Lower lobe of right lung (tissue), 2 donors: ENCODE measurements around the gene URM1. TPM values are rescaled to one million over a fixed set of nuclear protein-coding genes. Genes with fewer than 3 reads are reported as not detected.

Experiments used
- ATAC-seq, 2 donors: fragments of 200-7000 bp; cut with Tn5 transposase; one replicate each; pipeline ENCODE4 v1.9.1; 2020 to 2022; ENCODE audit warnings: mild to moderate bottlenecking in 2 of 2, moderate library complexity in 2 of 2
- DNase-seq: peaks from one replicate; pipeline ENCODE4 v3.0.0-alpha.2; 2020
- H3K27ac ChIP-seq: fragments of 200-600 bp; one replicate; pipeline ENCODE4 v1.8.0; 2022
- H3K27me3 ChIP-seq: fragments of 200-600 bp; one replicate; pipeline ENCODE4 v1.8.0; 2022; ENCODE audit warnings: low read depth
- H3K36me3 ChIP-seq: fragments of 200-600 bp; one replicate; pipeline ENCODE4 v1.8.0; 2022; ENCODE audit warnings: mild to moderate bottlenecking
- H3K4me1 ChIP-seq: fragments of 200-600 bp; one replicate; pipeline ENCODE4 v1.8.0; 2022
- H3K4me3 ChIP-seq: fragments of 200-600 bp; one replicate; pipeline ENCODE4 v1.8.0; 2022; ENCODE audit warnings: mild to moderate bottlenecking
- H3K9me3 ChIP-seq: fragments of 200-600 bp; one replicate; pipeline ENCODE4 v1.8.0; 2022
- CTCF ChIP-seq: fragments of 200-600 bp; IDR thresholded peaks from one replicate; pipeline ENCODE4 v1.8.0; 2022; ENCODE audit warnings: antibody characterized with exemption, mild to moderate bottlenecking
- intact Hi-C: fragments of 100-400 bp; cut with DNase I; formaldehyde crosslinking; loops from one replicate; pipeline ENCODE4 v1.11.0; 2022
- total RNA-seq: library from RNA; stranded (reverse); fragmentation: NEBNext Ultra II Directional; extraction: Animal tissue kit (Norgen Biotek cat#: 25700); gene quantifications from one replicate; pipeline ENCODE4 v1.2.1, GENCODE V29; 2021
- donor health status: DM: no; HTN: yes; CAD: no; lungs with severe emphysema.

Gene URM1
- total RNA-seq, 1 donor from 2014 or later, result 49.0 TPM

GRCh38 chr9:128372784-128373183 lies 1.6 kb downstream of the URM1 start:
- no peak for TF ChIP-seq CTCF
- no peak overlapping the region for H3K27ac ChIP-seq
- intact Hi-C loops, result no loop called here
- H3K36me3 ChIP-seq, result peaks cover 21% of the 10 kb centered on the region
- H3K4me3 ChIP-seq, result no peak overlapping the region
- H3K4me1 ChIP-seq, result peaks cover 21% of the 10 kb centered on the region
- no peak for DNase-seq
- ATAC-seq, result no peak
- no peaks in the 10 kb centered on the region for H3K9me3 ChIP-seq
- no peaks in the 10 kb centered on the region for H3K27me3 ChIP-seq

- ATAC-seq, result no peak
- TF ChIP-seq CTCF, result no peak
- Histone ChIP-seq H3K4me1 (peaks cover 21% of the 10 kb centered on the region), H3K36me3 (peaks cover 36% of the 10 kb centered on the region), H3K9me3 (no peaks in the 10 kb centered on the region), H3K27ac (no peak overlapping the region), H3K4me3 (no peak overlapping the region), H3K27me3 (no peaks in the 10 kb centered on the region)
- intact Hi-C loops, result no loop called here
- no peak for DNase-seq
Measured at GRCh38 chr9:128374221-128374675, 3.1 kb downstream of the URM1 start.

- peaks cover 15% of the 10 kb centered on the region for H3K4me1 ChIP-seq
- peaks cover 49% of the 10 kb centered on the region for H3K36me3 ChIP-seq
Measured at GRCh38 chr9:128375865-128376264, 4.7 kb downstream of the URM1 start.

GRCh38 chr9:128382261-128382660 lies 11.1 kb downstream of the URM1 start:
- intact Hi-C loops, result no loop called here
- Histone ChIP-seq H3K4me1 (no peaks in the 10 kb centered on the region), H3K27ac (no peak overlapping the region), H3K27me3 (no peaks in the 10 kb centered on the region), H3K36me3 (peaks cover 82% of the 10 kb centered on the region), H3K4me3 (no peak overlapping the region), H3K9me3 (no peaks in the 10 kb centered on the region)
- ATAC-seq (no peak), DNase-seq (no peak)
- no peak for TF ChIP-seq CTCF

More at GRCh38 chr9:128375865-128376264, 4.7 kb downstream of the URM1 start:
- no peak for TF ChIP-seq CTCF
- DNase-seq (no peak), ATAC-seq (no peak)
- no peaks in the 10 kb centered on the region for H3K9me3 ChIP-seq
- H3K4me3 ChIP-seq, result no peak overlapping the region
- H3K27me3 ChIP-seq, result no peaks in the 10 kb centered on the region
- no peak overlapping the region for H3K27ac ChIP-seq
- intact Hi-C loops, result no loop called here

GRCh38 chr9:128383007-128383753 lies 12.0 kb downstream of the URM1 start:
- DNase-seq (no peak), ATAC-seq (no peak)
- Histone ChIP-seq H3K4me3 (no peak overlapping the region), H3K36me3 (peaks cover 84% of the 10 kb centered on the region), H3K27ac (no peak overlapping the region), H3K9me3 (no peaks in the 10 kb centered on the region), H3K4me1 (no peaks in the 10 kb centered on the region), H3K27me3 (no peaks in the 10 kb centered on the region)
- TF ChIP-seq CTCF, result no peak
- intact Hi-C loops, result no loop called here
